Cardiac muscle cell (in vitro differentiated cells and primary cell): ENCODE results near the gene TEX54. TPM values are rescaled to one million over a fixed set of nuclear protein-coding genes. Genes with fewer than 3 reads are reported as not detected.

ENCODE experiments used
- DNase-seq, 2 donors: peaks; one replicate each; pipeline versions ENCODE4 v3.0.0 to v3.0.0-alpha.2; 2010 to 2017; ENCODE audit warnings: low read depth in 1 of 2, low spot score in 1 of 2
- H3K27ac ChIP-seq: fragments of 200-600 bp; sonication (generic); 2 replicates; pipeline ENCODE4 v1.5.1; 2016
- H3K27me3 ChIP-seq: fragments of 200-600 bp; sonication (generic); 2 replicates; pipeline ENCODE4 v1.6.0; 2016; ENCODE audit warnings: control low read depth
- H3K36me3 ChIP-seq: fragments of 200-600 bp; sonication (generic); 2 replicates; pipeline ENCODE4 v1.5.1; 2016; ENCODE audit warnings: control low read depth
- H3K4me1 ChIP-seq: fragments of 200-600 bp; sonication (generic); 2 replicates; pipeline ENCODE4 v1.8.1; 2017; ENCODE audit warnings: low read depth, mild to moderate bottlenecking, mixed run types
- H3K4me3 ChIP-seq: fragments of 200-600 bp; sonication (generic); 2 replicates; pipeline ENCODE4 v1.5.1; 2016; ENCODE audit warnings: mild to moderate bottlenecking
- H3K9me3 ChIP-seq: fragments of 200-600 bp; sonication (generic); 2 replicates; pipeline ENCODE4 v1.5.1; 2017; ENCODE audit warnings: low read depth, mild to moderate bottlenecking, control low read depth
- CTCF ChIP-seq: IDR thresholded peaks from 2 replicates; pipeline ENCODE4 v1.5.1; 2012; ENCODE audit warnings: low read depth, mild to moderate bottlenecking, low read length
- polyA plus RNA-seq: library from polyadenylated mRNA; unstranded; fragments of >200 nt; fragmentation: Nextera tagmentation; extraction: Ambion mirVana; gene quantifications from 2 replicates; pipeline ENCODE4 v1.2.1, GENCODE V29; 2016
- total RNA-seq: library from RNA; depleted of rRNA; stranded (reverse); fragments of >200 nt; gene quantifications from 2 replicates; pipeline ENCODE4 v1.2.3, GENCODE V29; 2016

The TEX54 gene
- total and polyA plus RNA-seq, 2 experiments from 2014 or later: 3.0 TPM; not detected in 1

- Histone ChIP-seq H3K4me3 (no peak overlapping the region), H3K9me3 (no peaks in the 10 kb centered on the region), H3K27me3 (no peaks in the 10 kb centered on the region), H3K36me3 (peaks cover 66% of the 10 kb centered on the region), H3K27ac (no peak overlapping the region), H3K4me1 (peaks cover 9% of the 10 kb centered on the region)
- DNase-seq: no peak
- TF ChIP-seq CTCF: no peak
These were observed 36.4 kb downstream of the TEX54 start for GRCh38 chr11:62796281-62796680.

GRCh38 chr11:62794201-62794775, 38.4 kb downstream of the TEX54 start:
- no peak for TF ChIP-seq CTCF
- no peaks in the 10 kb centered on the region for H3K27me3 ChIP-seq
- DNase-seq: no peak
- H3K36me3 ChIP-seq: peaks cover 52% of the 10 kb centered on the region
- no peaks in the 10 kb centered on the region for H3K9me3 ChIP-seq
- peak overlapping the region; percentile 97 for H3K27ac ChIP-seq
- no peak overlapping the region for H3K4me3 ChIP-seq
- peaks cover 16% of the 10 kb centered on the region for H3K4me1 ChIP-seq

GRCh38 chr11:62792202-62792575, 40.5 kb downstream of the TEX54 start:
- H3K27ac ChIP-seq: peak overlapping the region; percentile 97
- DNase-seq: peak in 1 of 2 donors; percentile 94
- H3K36me3 ChIP-seq: peaks cover 39% of the 10 kb centered on the region
- H3K27me3 ChIP-seq: no peaks in the 10 kb centered on the region
- peaks cover 16% of the 10 kb centered on the region for H3K4me1 ChIP-seq
- TF ChIP-seq CTCF: no peak
- peak overlapping the region; percentile 92 for H3K4me3 ChIP-seq
- H3K9me3 ChIP-seq: no peaks in the 10 kb centered on the region

GRCh38 chr11:62791501-62792201, 41.0 kb downstream of the TEX54 start, which contains the start of gene TMEM223:
TMEM223 (minus strand) TSS chr11:62792006; CDS start chr11:62791994, 12 bp downstream.
- Histone ChIP-seq H3K4me3 (peak within 1 kb of the TSS; percentile 92), H3K4me1 (peaks cover 16% of the 10 kb centered on the region), H3K9me3 (no peaks in the 10 kb centered on the region), H3K27me3 (no peaks in the 10 kb centered on the region), H3K27ac (peak within 1 kb of the TSS; percentile 97), H3K36me3 (peaks cover 33% of the 10 kb centered on the region)
- peak; percentile 84 to 91 for DNase-seq
- no peak for TF ChIP-seq CTCF

GRCh38 chr11:62789576-62789975, 43.1 kb downstream of the TEX54 start:
- H3K4me1 ChIP-seq: peaks cover 20% of the 10 kb centered on the region
- no peaks in the 10 kb centered on the region for H3K9me3 ChIP-seq
- DNase-seq: no peak
- H3K27me3 ChIP-seq: no peaks in the 10 kb centered on the region
- peaks cover 12% of the 10 kb centered on the region for H3K36me3 ChIP-seq
- peak overlapping the region; percentile 10 for H3K27ac ChIP-seq
- TF ChIP-seq CTCF: no peak
- no peak overlapping the region for H3K4me3 ChIP-seq
